IMR-90 (cell line): Measurements from ENCODE around the gene THPO. TPM values are rescaled to one million over a fixed set of nuclear protein-coding genes. Genes with fewer than 3 reads are reported as not detected.

Experiments used
- ATAC-seq: fragments of 200-7000 bp; cut with Tn5 transposase; 2 replicates; pipeline ENCODE4 v1.9.1; 2020; ENCODE audit warnings: low read depth, mild to moderate bottlenecking, moderate library complexity
- BruUV-seq: library from RNA; stranded (reverse); fragments of 400-500 nt; replicated peaks from 2 replicates; lab custom pipeline; 2021; lab: Mats Ljungman, UMichigan
- CTCF ChIA-PET: fragments of 300-600 bp; formaldehyde crosslinking; extraction: SDS; loops from one replicate; lab custom pipeline; 2021; ENCODE audit warnings: antibody characterized with exemption; lab: Yijun Ruan, JAX
- POLR2A ChIA-PET: fragments of 300-600 bp; sonication (Branson Sonifier 250); formaldehyde crosslinking; loops from one replicate; lab custom pipeline; 2022; ENCODE audit warnings: antibody characterized with exemption; ENCODE audit not compliant: unreplicated experiment; lab: Charles Lee
- DNase-seq: peaks from one replicate; pipeline ENCODE4 v3.0.0; 2013
- H2AFZ ChIP-seq: replicated peaks from 2 replicates; pipeline ENCODE3; 2013; ENCODE audit warnings: low read length, mild to moderate bottlenecking; ENCODE audit not compliant: poor library complexity
- H2AK5ac ChIP-seq: 2 replicates; pipeline ENCODE4 v1.6.1; 2013; ENCODE audit warnings: low read depth, low read length, inconsistent platforms
- H2AK9ac ChIP-seq: replicated peaks from 2 replicates; pipeline ENCODE3; 2013; ENCODE audit warnings: mild to moderate bottlenecking, low read depth, low read length, moderate library complexity; ENCODE audit not compliant: poor library complexity
- H2BK120ac ChIP-seq: 2 replicates; pipeline ENCODE4 v1.6.1; 2013; ENCODE audit warnings: low read depth, low read length, inconsistent platforms
- H2BK15ac ChIP-seq: 3 replicates; pipeline ENCODE4 v1.6.1; 2013; ENCODE audit warnings: low read depth, low read length, inconsistent platforms
- H2BK20ac ChIP-seq: 2 replicates; pipeline ENCODE4 v1.6.1; 2013; ENCODE audit warnings: low read depth, mild to moderate bottlenecking, inconsistent platforms, low read length, moderate library complexity
- H2BK5ac ChIP-seq: 2 replicates; pipeline ENCODE4 v1.6.1; 2013; ENCODE audit warnings: mild to moderate bottlenecking, low read depth, low read length, inconsistent platforms; ENCODE audit not compliant: poor library complexity, severe bottlenecking
- H3K14ac ChIP-seq: replicated peaks from 2 replicates; pipeline ENCODE4 v1.6.1; 2013; ENCODE audit warnings: low read depth, low read length, inconsistent platforms
- H3K18ac ChIP-seq: 2 replicates; pipeline ENCODE4 v1.6.1; 2013; ENCODE audit warnings: low read depth, low read length, control low read depth
- H3K23ac ChIP-seq: 2 replicates; pipeline ENCODE4 v1.6.1; 2013; ENCODE audit warnings: low read depth, low read length, inconsistent platforms
- H3K27ac ChIP-seq: 2 replicates; pipeline ENCODE4 v1.5.1; 2013; ENCODE audit warnings: mild to moderate bottlenecking, control low read depth, low read length; ENCODE audit not compliant: insufficient read depth
- H3K27me3 ChIP-seq: 2 replicates; pipeline ENCODE4 v1.6.1; 2013; ENCODE audit warnings: low read length; ENCODE audit not compliant: control insufficient read depth, insufficient read depth
- H3K36me3 ChIP-seq: 2 replicates; pipeline ENCODE4 v1.6.1; 2013; ENCODE audit warnings: low read length, mixed read lengths; ENCODE audit not compliant: control insufficient read depth, insufficient read depth
- H3K4ac ChIP-seq: 2 replicates; pipeline ENCODE4 v1.6.1; 2013; ENCODE audit warnings: low read depth, low read length, inconsistent platforms
- H3K4me1 ChIP-seq: 2 replicates; pipeline ENCODE4 v1.6.1; 2013; ENCODE audit warnings: low read length, mixed read lengths; ENCODE audit not compliant: control insufficient read depth, insufficient read depth
- H3K4me2 ChIP-seq: 2 replicates; pipeline ENCODE4 v1.6.1; 2013; ENCODE audit warnings: low read depth, mild to moderate bottlenecking, control low read depth, low read length, moderate library complexity
- H3K4me3 ChIP-seq: 2 replicates; pipeline ENCODE4 v1.5.1; 2013; ENCODE audit warnings: low read depth, mild to moderate bottlenecking, control low read depth, low read length, moderate library complexity; ENCODE audit not compliant: insufficient read depth
- H3K56ac ChIP-seq: 2 replicates; pipeline ENCODE4 v1.6.1; 2013; ENCODE audit warnings: low read length, inconsistent platforms; ENCODE audit not compliant: insufficient read depth; ENCODE audit errors: extremely low read depth
- H3K79me1 ChIP-seq, 2 experiments: 2 replicates each; pipeline ENCODE4 v1.6.1; 2013; ENCODE audit warnings: low read length in 2 of 2, inconsistent platforms in 1 of 2, low read depth in 1 of 2
- H3K9ac ChIP-seq: 2 replicates; pipeline ENCODE4 v1.6.1; 2013; ENCODE audit warnings: low read depth, low read length, control low read depth
- H3K9me1 ChIP-seq: 2 replicates; pipeline ENCODE4 v1.6.1; 2013; ENCODE audit warnings: low read length, inconsistent platforms; ENCODE audit not compliant: insufficient read depth
- H3K9me3 ChIP-seq: 2 replicates; pipeline ENCODE4 v1.6.1; 2013; ENCODE audit warnings: low read length; ENCODE audit not compliant: control insufficient read depth, insufficient read depth
- H4K20me1 ChIP-seq: 2 replicates; pipeline ENCODE4 v1.6.1; 2013; ENCODE audit warnings: low read length, inconsistent platforms; ENCODE audit not compliant: insufficient read depth
- H4K5ac ChIP-seq: 2 replicates; pipeline ENCODE4 v1.6.1; 2013; ENCODE audit warnings: mild to moderate bottlenecking, low read depth, low read length, control low read depth
- H4K8ac ChIP-seq, 2 experiments: 2 replicates each; pipeline ENCODE4 v1.6.1; 2013; ENCODE audit warnings: low read depth in 2 of 2, low read length in 2 of 2, control low read depth in 1 of 2, inconsistent platforms in 1 of 2
- H4K91ac ChIP-seq: 2 replicates; pipeline ENCODE4 v1.6.1; 2013; ENCODE audit warnings: low read depth, low read length, inconsistent platforms; ENCODE audit not compliant: insufficient read depth
- MAFK ChIP-seq: IDR thresholded peaks from 2 replicates; pipeline ENCODE4 v1.6.1; 2012; ENCODE audit warnings: low read depth, low read length, improper control_type of control experiment
- MAZ ChIP-seq: IDR thresholded peaks from 2 replicates; pipeline ENCODE4 v1.6.1; 2012; ENCODE audit warnings: low read depth, mild to moderate bottlenecking, low read length, improper control_type of control experiment, moderate library complexity, borderline replicate concordance
- RCOR1 ChIP-seq: IDR thresholded peaks from 2 replicates; pipeline ENCODE4 v1.6.1; 2012; ENCODE audit warnings: mild to moderate bottlenecking, low read length, improper control_type of control experiment; ENCODE audit not compliant: insufficient replicate concordance
- WGBS, 2 experiments: methylation state at CpG; one replicate each; pipeline versions ENCODE4 v1.1.5 to v1.1.7; 2013; ENCODE audit warnings: missing lambda C conversion rate in 2 of 2; ENCODE audit not compliant: insufficient read length in 1 of 2; ENCODE audit errors: extremely low coverage in 2 of 2; 5-methylcytosine and 5-hydroxymethylcytosine counted together
- dilution Hi-C: fragments of 300-500 bp; cut with HindIII; formaldehyde crosslinking; loops from one replicate; pipeline ENCODE4 v1.14.3; 2018; ENCODE audit warnings: low sequenced_read_pairs; ENCODE audit not compliant: unreplicated experiment
- in situ Hi-C: fragments of 300-500 bp; cut with MboI; formaldehyde crosslinking; loops from 3 replicates; pipeline ENCODE4 v1.14.3; 2019; ENCODE audit warnings: low sequenced_read_pairs, inconsistent platforms, mixed read lengths
- intact Hi-C: fragments of 100-400 bp; cut with micrococcal nuclease; formaldehyde crosslinking; loops from 2 replicates; pipeline ENCODE4 v1.10.0; 2022
- polyA plus RNA-seq, 3 experiments: library from polyadenylated mRNA; depleted of rRNA; stranded (reverse); fragments of >200 nt; gene quantifications; 2 replicates each; pipeline ENCODE4 v1.2.3, GENCODE V29; 2012; ENCODE audit warnings: low replicate concordance in 1 of 3
- total RNA-seq: library from RNA; depleted of rRNA; stranded (reverse); fragments of >200 nt; gene quantifications from 2 replicates; pipeline ENCODE4 v1.2.3, GENCODE V29; 2012

THPO gene
- total and polyA plus RNA-seq, 2 of the 4 experiments (the other 2 are of a cell fraction): not detected

GRCh38 chr3:184347321-184348056 lies 30.5 kb downstream of the THPO start:
- no peak overlapping the region for H3K27ac ChIP-seq
- no peak overlapping the region for H3K14ac ChIP-seq
- no peak overlapping the region for H3K18ac ChIP-seq
- no peak overlapping the region for H3K4ac ChIP-seq
- ChIA-PET POLR2A (no interaction called here), CTCF (no interaction called here)
- H3K56ac ChIP-seq: no peak overlapping the region
- H3K4me3 ChIP-seq: no peak overlapping the region
- DNase-seq: no peak
- H2AK5ac ChIP-seq: no peak overlapping the region
- no peak overlapping the region for H4K5ac ChIP-seq
- TF ChIP-seq MAFK (peak; percentile 88), MAZ (no peak), RCOR1 (no peak)
- H3K27me3 ChIP-seq: no peaks in the 10 kb centered on the region
- H2BK15ac ChIP-seq: no peak overlapping the region
- intact Hi-C loops (loop anchor here (10.0 kb wide), 1 partner anchor 1427 kb away; no protein-coding TSS in a partner anchor), in situ Hi-C loops (no loop called here), dilution Hi-C loops (no loop called here)
- no peak overlapping the region for H2BK120ac ChIP-seq
- H2AK9ac ChIP-seq: no peak overlapping the region
- H3K23ac ChIP-seq: no peak overlapping the region
- 0 out of 4 replicates have a peak, but pooled peaks cover 0 to 9% of the 10 kb centered on the region in 2 experiments for H3K79me1 ChIP-seq
- H2BK20ac ChIP-seq: no peak overlapping the region
- peaks cover 3% of the 10 kb centered on the region; the same call in 1 of the 2 replicates for H3K9me1 ChIP-seq
- no peak overlapping the region for H4K8ac ChIP-seq
- H4K20me1 ChIP-seq: peaks cover 3% of the 10 kb centered on the region
- H4K91ac ChIP-seq: no peak overlapping the region
- H3K4me1 ChIP-seq: peaks cover 14% of the 10 kb centered on the region
- no TSS peak for BruUV-seq
- WGBS, 2 experiments: 88% methylated on average over 7 of the region's 12 CpGs; no CpG with 5 or more reads in 1 of the 2 experiments
- H3K9ac ChIP-seq: peak overlapping the region; percentile 23; the same call in 1 of the 2 replicates
- H3K4me2 ChIP-seq: no peak overlapping the region
- ATAC-seq: peak; percentile 16; the same call in 1 of the 2 replicates
- H3K9me3 ChIP-seq: no peaks in the 10 kb centered on the region
- H2AFZ ChIP-seq: no peak overlapping the region
- no peak overlapping the region for H2BK5ac ChIP-seq
- H3K36me3 ChIP-seq: peaks cover 29% of the 10 kb centered on the region
